ENCODE results near the gene KLHL25. TPM values are rescaled to one million over a fixed set of nuclear protein-coding genes. Genes with fewer than 3 reads are reported as not detected.
"Not testable (repeated sequence)": the region's sequence is repeated elsewhere in the genome, so short reads cannot be mapped to it uniquely, and the experiment has no call there.

Gene KLHL25
- total and polyA plus RNA-seq, 11 donors, result 2.2 to 12.9 (median 4.3) TPM

DNA sequence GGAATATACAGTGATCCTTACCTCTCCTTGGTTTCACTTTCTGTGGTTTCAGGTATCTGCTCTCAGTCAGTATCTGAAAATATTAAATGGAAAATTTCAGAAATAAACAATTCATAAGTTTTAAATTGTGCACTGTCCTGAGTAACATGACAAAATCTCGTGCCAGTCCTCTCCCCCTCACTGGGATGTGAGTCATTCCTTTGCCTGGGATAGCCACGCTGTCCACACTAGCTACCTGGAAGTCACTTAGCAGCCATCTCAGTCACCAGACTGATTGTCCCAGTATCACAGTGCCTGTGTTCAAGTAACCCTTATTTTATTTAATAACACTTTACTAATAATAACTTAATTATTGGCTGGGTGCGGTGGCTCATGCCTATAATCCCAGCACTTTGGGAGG lies 15.3 kb upstream of the KLHL25 start:
- no peak overlapping the region for H3K4me3 ChIP-seq
- H3K36me3 ChIP-seq, result no peaks in the 10 kb centered on the region
- DNase-seq (no peak), ATAC-seq (no peak)
- 75 to 90% (median 85%) methylated on average over 3 of the region's 3 CpGs for WGBS, 4 donors
- intact Hi-C loops (cut with DNase I), result loop anchor here in 1 of 10 donors (10.0 kb wide), 1 partner anchor 505 kb away; no protein-coding TSS in a partner anchor
- H3K4me1 ChIP-seq, result peaks cover 0 to 2% (median 0%) of the 10 kb centered on the region in 12 donors
- H3K27ac ChIP-seq, result no peak overlapping the region
- no peak for TF ChIP-seq POLR2A (IDR thresholded peaks at IDR 0.05)
- TF ChIP-seq, protein P1, sequence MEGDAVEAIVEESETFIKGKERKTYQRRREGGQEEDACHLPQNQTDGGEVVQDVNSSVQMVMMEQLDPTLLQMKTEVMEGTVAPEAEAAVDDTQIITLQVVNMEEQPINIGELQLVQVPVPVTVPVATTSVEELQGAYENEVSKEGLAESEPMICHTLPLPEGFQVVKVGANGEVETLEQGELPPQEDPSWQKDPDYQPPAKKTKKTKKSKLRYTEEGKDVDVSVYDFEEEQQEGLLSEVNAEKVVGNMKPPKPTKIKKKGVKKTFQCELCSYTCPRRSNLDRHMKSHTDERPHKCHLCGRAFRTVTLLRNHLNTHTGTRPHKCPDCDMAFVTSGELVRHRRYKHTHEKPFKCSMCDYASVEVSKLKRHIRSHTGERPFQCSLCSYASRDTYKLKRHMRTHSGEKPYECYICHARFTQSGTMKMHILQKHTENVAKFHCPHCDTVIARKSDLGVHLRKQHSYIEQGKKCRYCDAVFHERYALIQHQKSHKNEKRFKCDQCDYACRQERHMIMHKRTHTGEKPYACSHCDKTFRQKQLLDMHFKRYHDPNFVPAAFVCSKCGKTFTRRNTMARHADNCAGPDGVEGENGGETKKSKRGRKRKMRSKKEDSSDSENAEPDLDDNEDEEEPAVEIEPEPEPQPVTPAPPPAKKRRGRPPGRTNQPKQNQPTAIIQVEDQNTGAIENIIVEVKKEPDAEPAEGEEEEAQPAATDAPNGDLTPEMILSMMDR (IDR thresholded peaks at IDR 0.05), result no peak
- no peaks in the 10 kb centered on the region for H3K9me3 ChIP-seq
- H3K27me3 ChIP-seq, result no peaks in the 10 kb centered on the region

GRCh38 chr15:85805420-85805819 lies 10.7 kb upstream of the KLHL25 start:
- TF ChIP-seq, protein P1 (IDR thresholded peaks at IDR 0.05), result no peak
- TF ChIP-seq POLR2A (IDR thresholded peaks at IDR 0.05), result no peak
- Histone ChIP-seq H3K9me3 (no peaks in the 10 kb centered on the region), H3K4me1 (peaks cover 0 to 10% (median 0%) of the 10 kb centered on the region in 12 donors), H3K27me3 (no peaks in the 10 kb centered on the region), H3K4me3 (no peak overlapping the region), H3K36me3 (no peaks in the 10 kb centered on the region), H3K27ac (no peak overlapping the region)
- 52 to 73% (median 57%) methylated on average over 3 of the region's 3 CpGs for WGBS, 4 donors
- ATAC-seq, result no peak
- intact Hi-C loops (cut with DNase I), result no loop called here
- DNase-seq, result no peak

DNA sequence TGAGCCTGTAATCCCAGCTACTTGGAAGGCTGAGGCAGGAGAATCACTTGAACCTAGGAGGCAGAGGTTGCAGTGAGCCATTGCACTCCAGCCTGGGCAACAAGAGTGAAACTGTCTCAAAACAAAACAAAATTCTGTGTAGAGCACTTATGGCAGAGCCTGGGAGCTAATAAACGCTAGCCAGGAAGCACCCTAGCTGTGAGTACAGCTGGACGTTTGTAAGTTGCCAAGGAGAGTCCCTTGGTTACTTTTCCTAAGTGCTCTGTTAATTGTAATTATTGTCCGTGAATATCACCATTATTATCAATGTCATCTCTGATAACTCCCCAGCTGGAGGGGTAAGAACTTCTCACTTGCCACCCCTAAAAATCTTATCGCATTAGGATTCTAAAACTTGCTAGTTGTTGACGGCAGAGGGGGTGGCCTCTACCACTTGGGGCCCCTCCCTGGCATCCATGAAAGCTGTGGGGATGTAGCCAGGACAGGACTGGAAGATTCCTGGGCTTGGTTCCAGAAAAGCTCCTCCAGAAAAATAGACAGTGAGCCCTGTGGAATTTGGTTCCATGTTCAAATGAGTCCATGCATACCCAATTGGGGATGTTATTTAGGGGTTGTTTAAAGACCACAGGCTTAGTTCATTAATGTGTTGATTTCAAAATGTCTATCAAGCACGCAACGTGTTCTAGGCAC lies 9.9 kb upstream of the KLHL25 start:
- no peak for ATAC-seq
- WGBS, 4 donors, result 44 to 57% (median 50%) methylated on average over 6 to 7 of the region's 7 CpGs
- no peaks in the 10 kb centered on the region for H3K9me3 ChIP-seq
- H3K36me3 ChIP-seq, result no peaks in the 10 kb centered on the region
- H3K4me1 ChIP-seq, result peaks cover 0 to 13% (median 0%) of the 10 kb centered on the region in 12 donors
- intact Hi-C loops (cut with DNase I), result no loop called here
- H3K27me3 ChIP-seq, result no peaks in the 10 kb centered on the region
- TF ChIP-seq, protein P1 (IDR thresholded peaks at IDR 0.05), result no peak
- no peak for TF ChIP-seq POLR2A (IDR thresholded peaks at IDR 0.05)
- DNase-seq, result no peak
- H3K27ac ChIP-seq, result no peak overlapping the region
- H3K4me3 ChIP-seq, result no peak overlapping the region

DNA sequence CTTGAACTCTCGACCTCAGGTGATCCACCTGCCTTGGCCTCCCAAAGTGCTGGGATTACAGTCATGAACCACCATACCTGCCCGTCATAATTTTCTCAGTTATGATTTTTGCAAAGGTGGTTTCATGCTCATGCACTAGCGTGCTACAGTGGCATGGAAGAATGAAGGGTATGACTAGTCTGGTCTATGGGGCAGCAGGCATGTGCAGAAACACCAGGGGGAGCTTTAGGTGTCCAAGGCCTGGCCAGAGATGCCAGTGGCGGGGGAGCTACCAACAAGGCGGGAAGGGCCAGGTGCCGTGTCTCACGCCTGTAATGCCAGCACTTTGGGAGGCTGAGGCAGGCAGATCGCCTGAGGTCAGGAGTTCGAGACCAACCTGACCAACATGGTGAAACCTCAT lies 7.9 kb upstream of the KLHL25 start:
- H3K9me3 ChIP-seq; H3K36me3 ChIP-seq; ATAC-seq; H3K27me3 ChIP-seq; intact Hi-C loops (cut with DNase I); H3K27ac ChIP-seq; H3K4me3 ChIP-seq; DNase-seq: not testable (repeated sequence)
- WGBS, 4 donors, result 87 to 92% (median 90%) methylated on average over 9 of the region's 9 CpGs
- H3K4me1 ChIP-seq, result peaks cover 0 to 13% (median 0%) of the 10 kb centered on the region in 12 donors
- TF ChIP-seq, protein P1 (IDR thresholded peaks at IDR 0.05), result peak in 1 of 12 donors; percentile 14
